Esophagus squamous epithelium (tissue), 5 donors: ENCODE measurements around the gene POLR3K. TPM values are rescaled to one million over a fixed set of nuclear protein-coding genes. Genes with fewer than 3 reads are reported as not detected.

ENCODE experiments used
- DNase-seq: peaks from one replicate; lab custom pipeline; 2025; lab: John Stamatoyannopoulos, UW
- H3K27ac ChIP-seq, 4 donors: fragments of 200-600 bp; sonication (generic); one replicate each; pipeline ENCODE4 v1.5.1; 2016 to 2019; ENCODE audit warnings: mild to moderate bottlenecking in 1 of 4
- H3K27me3 ChIP-seq, 4 donors: fragments of 200-600 bp; sonication (generic); 1 replicate in 3 of 4; 2 replicates in 1 of 4; pipeline versions ENCODE4 v1.5.1 to v1.6.0; 2017 to 2021; ENCODE audit warnings: antibody characterized with exemption in 1 of 4
- H3K36me3 ChIP-seq, 3 donors: fragments of 200-600 bp; sonication (generic); one replicate each; pipeline ENCODE4 v1.5.1; 2016 to 2019
- H3K4me1 ChIP-seq, 3 donors: fragments of 200-600 bp; sonication (generic); one replicate each; pipeline ENCODE4 v1.5.1; 2017 to 2019
- H3K4me3 ChIP-seq, 4 donors: fragments of 200-600 bp; sonication (generic); 1 replicate in 3 of 4; 2 replicates in 1 of 4; pipeline ENCODE4 v1.5.1; 2016 to 2019; ENCODE audit warnings: mild to moderate bottlenecking in 2 of 4, moderate library complexity in 1 of 4
- H3K9me3 ChIP-seq, 3 donors: fragments of 200-600 bp; sonication (generic); one replicate each; pipeline ENCODE4 v1.5.1; 2016 to 2019
- POLR2A ChIP-seq, 4 donors: fragments of 450-650 bp; IDR thresholded peaks; one replicate each; pipeline ENCODE4 v1.6.1; 2017; ENCODE audit warnings: antibody characterized with exemption in 4 of 4, mild to moderate bottlenecking in 4 of 4, moderate library complexity in 3 of 4
- WGBS, 2 donors: methylation state at CpG; one replicate each; pipeline ENCODE4 v1.1.5; 2018; 5-methylcytosine and 5-hydroxymethylcytosine counted together
- intact Hi-C: fragments of 100-400 bp; cut with DNase I; formaldehyde crosslinking; loops from one replicate; pipeline ENCODE4 v1.15.0; 2022
- total RNA-seq, 4 donors: library from RNA; depleted of rRNA; stranded (reverse); fragments of >200 nt; gene quantifications; one replicate each; pipeline ENCODE4 v1.1.0, GENCODE V29; 2016
- TF ChIP-seq, protein P1 (sequence below), 6 experiments: fragments of 450-650 bp in 4 of 6; fragments of 200-600 bp in 2 of 6; sonication (generic) in 2 of 6; IDR thresholded peaks; one replicate each; pipeline ENCODE4 v1.5.1; 2016 to 2019; ENCODE audit warnings: antibody characterized with exemption in 6 of 6, mild to moderate bottlenecking in 4 of 6, moderate library complexity in 4 of 6
- donor health status: DM: yes; HTN: yes; CAD: no.

POLR3K gene
- total RNA-seq, 4 donors from 2014 or later, result 3.1 to 8.6 (median 4.8) TPM

DNA sequence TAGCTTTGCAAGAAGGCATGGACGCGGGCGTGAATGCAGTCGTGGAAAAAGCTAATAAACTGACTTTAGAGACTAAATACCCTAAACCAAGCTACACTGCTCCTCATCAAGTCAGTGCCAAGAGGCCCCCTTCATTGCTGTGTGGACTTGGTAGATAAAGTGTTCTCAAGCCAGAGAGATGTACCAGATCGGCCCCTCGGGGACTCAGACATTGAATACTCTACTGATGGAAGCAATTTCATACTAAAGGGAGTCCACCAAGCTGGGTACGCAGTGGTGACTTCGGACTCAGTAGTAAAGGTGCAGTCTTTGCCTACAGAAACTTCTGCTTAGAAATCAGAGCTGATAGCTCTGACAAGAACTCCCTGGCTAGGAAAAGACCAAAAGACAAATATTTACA lies 8.8 kb downstream of the POLR3K start:
- Histone ChIP-seq H3K27me3 (no peaks in the 10 kb centered on the region), H3K4me3 (no peak overlapping the region), H3K4me1 (no peaks in the 10 kb centered on the region), H3K27ac (no peak overlapping the region), H3K9me3 (no peaks in the 10 kb centered on the region), H3K36me3 (peaks cover 0 to 66% (median 0%) of the 10 kb centered on the region in 3 donors)
- intact Hi-C loops, result no loop called here
- WGBS, 2 donors, result 92 to 97% methylated on average over 8 of the region's 8 CpGs
- TF ChIP-seq POLR2A (IDR thresholded peaks at IDR 0.05), result no peak
- TF ChIP-seq, protein P1, sequence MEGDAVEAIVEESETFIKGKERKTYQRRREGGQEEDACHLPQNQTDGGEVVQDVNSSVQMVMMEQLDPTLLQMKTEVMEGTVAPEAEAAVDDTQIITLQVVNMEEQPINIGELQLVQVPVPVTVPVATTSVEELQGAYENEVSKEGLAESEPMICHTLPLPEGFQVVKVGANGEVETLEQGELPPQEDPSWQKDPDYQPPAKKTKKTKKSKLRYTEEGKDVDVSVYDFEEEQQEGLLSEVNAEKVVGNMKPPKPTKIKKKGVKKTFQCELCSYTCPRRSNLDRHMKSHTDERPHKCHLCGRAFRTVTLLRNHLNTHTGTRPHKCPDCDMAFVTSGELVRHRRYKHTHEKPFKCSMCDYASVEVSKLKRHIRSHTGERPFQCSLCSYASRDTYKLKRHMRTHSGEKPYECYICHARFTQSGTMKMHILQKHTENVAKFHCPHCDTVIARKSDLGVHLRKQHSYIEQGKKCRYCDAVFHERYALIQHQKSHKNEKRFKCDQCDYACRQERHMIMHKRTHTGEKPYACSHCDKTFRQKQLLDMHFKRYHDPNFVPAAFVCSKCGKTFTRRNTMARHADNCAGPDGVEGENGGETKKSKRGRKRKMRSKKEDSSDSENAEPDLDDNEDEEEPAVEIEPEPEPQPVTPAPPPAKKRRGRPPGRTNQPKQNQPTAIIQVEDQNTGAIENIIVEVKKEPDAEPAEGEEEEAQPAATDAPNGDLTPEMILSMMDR (IDR thresholded peaks at IDR 0.05), result no peak
- DNase-seq, result no peak

- peaks cover 0 to 12% (median 4%) of the 10 kb centered on the region in 3 donors for H3K4me1 ChIP-seq
- H3K27ac ChIP-seq, result peak overlapping the region in 2 of 4 donors; percentile 39 to 41
- H3K36me3 ChIP-seq, result peaks cover 0 to 56% (median 0%) of the 10 kb centered on the region in 3 donors
- no peak for DNase-seq
- no peak overlapping the region for H3K4me3 ChIP-seq
- intact Hi-C loops, result no loop called here
- no peaks in the 10 kb centered on the region for H3K27me3 ChIP-seq
- WGBS, 2 donors, result 49 to 77% methylated on average over 5 of the region's 5 CpGs
- TF ChIP-seq POLR2A (IDR thresholded peaks at IDR 0.05), result no peak
- TF ChIP-seq, protein P1 (IDR thresholded peaks at IDR 0.05), result no peak
- H3K9me3 ChIP-seq, result no peaks in the 10 kb centered on the region
Measured at GRCh38 chr16:43294-43693, 10.1 kb downstream of the POLR3K start.

DNA sequence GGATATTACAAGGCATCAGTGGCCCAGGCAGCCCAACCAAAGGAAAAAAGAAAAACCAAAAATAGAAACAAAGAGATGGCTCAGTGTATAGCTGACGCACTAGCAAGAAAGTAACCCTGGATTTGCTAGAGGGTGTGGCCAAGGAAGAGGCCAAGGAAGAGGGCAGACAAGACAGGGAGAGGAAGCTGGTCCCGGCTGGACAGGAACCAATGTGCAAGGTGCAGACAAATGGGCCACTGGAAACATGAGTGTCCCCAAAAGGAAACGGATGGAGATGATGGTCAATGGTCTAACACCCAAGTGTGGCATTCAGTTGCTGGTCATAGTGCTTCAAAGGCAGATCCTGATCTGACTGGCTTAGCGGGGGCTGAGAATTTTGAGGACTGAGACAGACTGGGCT lies 10.7 kb downstream of the POLR3K start:
- Histone ChIP-seq H3K27ac (no peak overlapping the region), H3K36me3 (peaks cover 0 to 52% (median 0%) of the 10 kb centered on the region in 3 donors), H3K9me3 (no peaks in the 10 kb centered on the region), H3K4me1 (peaks cover 0 to 18% (median 4%) of the 10 kb centered on the region in 3 donors), H3K27me3 (no peaks in the 10 kb centered on the region), H3K4me3 (no peak overlapping the region)
- intact Hi-C loops, result no loop called here
- TF ChIP-seq POLR2A (IDR thresholded peaks at IDR 0.05), result no peak
- TF ChIP-seq, protein P1 (IDR thresholded peaks at IDR 0.05), result no peak
- WGBS, 2 donors, result 75 to 87% methylated on average over 4 of the region's 4 CpGs
- DNase-seq, result no peak

GRCh38 chr16:42069-42457 lies 11.3 kb downstream of the POLR3K start:
- no peak overlapping the region for H3K4me3 ChIP-seq
- peaks cover 0 to 22% (median 4%) of the 10 kb centered on the region in 3 donors for H3K4me1 ChIP-seq
- WGBS, 2 donors, result 89% methylated on average over 11 of the region's 11 CpGs
- TF ChIP-seq, protein P1 (IDR thresholded peaks at IDR 0.05), result no peak
- TF ChIP-seq POLR2A (IDR thresholded peaks at IDR 0.05), result no peak
- no peak for DNase-seq
- H3K27ac ChIP-seq, result no peak overlapping the region
- H3K36me3 ChIP-seq, result peaks cover 0 to 48% (median 0%) of the 10 kb centered on the region in 3 donors
- H3K27me3 ChIP-seq, result no peaks in the 10 kb centered on the region
- intact Hi-C loops, result no loop called here
- H3K9me3 ChIP-seq, result no peaks in the 10 kb centered on the region

DNA sequence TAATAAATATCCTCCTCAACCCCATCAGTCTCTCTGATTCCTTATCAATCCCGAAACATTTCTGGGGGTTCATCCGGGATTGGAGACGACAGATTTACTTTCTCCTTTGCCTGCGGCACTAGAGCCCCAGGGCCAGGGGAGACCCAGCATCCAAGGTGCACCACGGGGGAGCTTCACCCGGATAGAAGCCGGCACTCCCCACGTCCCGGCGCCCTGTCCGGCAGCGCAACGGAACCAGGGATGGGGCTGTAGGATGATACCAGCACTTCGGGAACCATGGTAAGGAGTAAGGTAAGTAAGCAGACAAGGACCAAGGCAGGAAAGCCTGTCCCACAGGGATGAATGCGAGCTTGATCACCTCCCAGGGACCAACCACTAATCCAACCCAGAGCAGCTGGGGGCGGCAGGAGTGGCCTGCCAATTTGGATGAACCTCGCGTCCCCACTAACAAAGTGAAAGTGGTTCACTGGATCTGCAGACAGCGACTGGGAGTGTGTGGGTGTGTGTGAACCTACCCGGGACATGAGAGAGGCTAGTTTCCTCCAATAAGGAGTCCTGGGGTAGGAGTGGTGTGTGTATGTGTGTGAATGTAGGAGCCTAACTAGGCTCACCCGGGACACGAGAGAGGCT lies 11.9 kb downstream of the POLR3K start:
- Histone ChIP-seq H3K4me3 (no peak overlapping the region), H3K27me3 (no peaks in the 10 kb centered on the region), H3K27ac (no peak overlapping the region), H3K4me1 (peaks cover 0 to 22% (median 4%) of the 10 kb centered on the region in 3 donors), H3K36me3 (peaks cover 0 to 42% (median 0%) of the 10 kb centered on the region in 3 donors), H3K9me3 (no peaks in the 10 kb centered on the region)
- TF ChIP-seq, protein P1 (IDR thresholded peaks at IDR 0.05), result no peak
- TF ChIP-seq POLR2A (IDR thresholded peaks at IDR 0.05), result no peak
- DNase-seq, result no peak
- intact Hi-C loops, result no loop called here
- 76 to 78% methylated on average over 6 to 16 of the region's 22 CpGs for WGBS, 2 donors
